GM12891 (cell line): Measurements from ENCODE around the gene ZDHHC14.

ENCODE experiments used
- PAX5 ChIP-seq: IDR thresholded peaks from 2 replicates; pipeline ENCODE4 v1.6.1; 2011; ENCODE audit warnings: low read length, moderate library complexity, mild to moderate bottlenecking; ENCODE audit not compliant: insufficient read depth, severe bottlenecking
- POLR2A ChIP-seq: IDR thresholded peaks from 2 replicates; pipeline ENCODE4 v1.6.1; 2011; ENCODE audit warnings: low read depth, low read length, control low read depth
- POLR2AphosphoS5 ChIP-seq: IDR thresholded peaks from 2 replicates; pipeline ENCODE4 v1.6.1; 2011; ENCODE audit warnings: low read depth, low read length, control low read depth
- POU2F2 ChIP-seq: IDR thresholded peaks from 2 replicates; pipeline ENCODE4 v1.6.1; 2011; ENCODE audit warnings: low read depth, mild to moderate bottlenecking, control low read depth, low read length, moderate library complexity
- SPI1 ChIP-seq: IDR thresholded peaks from 2 replicates; pipeline ENCODE4 v1.6.1; 2011; ENCODE audit warnings: low read depth, low read length, control low read depth
- TAF1 ChIP-seq: IDR thresholded peaks from 2 replicates; pipeline ENCODE4 v1.6.1; 2011; ENCODE audit warnings: low read depth, low read length, control low read depth

DNA sequence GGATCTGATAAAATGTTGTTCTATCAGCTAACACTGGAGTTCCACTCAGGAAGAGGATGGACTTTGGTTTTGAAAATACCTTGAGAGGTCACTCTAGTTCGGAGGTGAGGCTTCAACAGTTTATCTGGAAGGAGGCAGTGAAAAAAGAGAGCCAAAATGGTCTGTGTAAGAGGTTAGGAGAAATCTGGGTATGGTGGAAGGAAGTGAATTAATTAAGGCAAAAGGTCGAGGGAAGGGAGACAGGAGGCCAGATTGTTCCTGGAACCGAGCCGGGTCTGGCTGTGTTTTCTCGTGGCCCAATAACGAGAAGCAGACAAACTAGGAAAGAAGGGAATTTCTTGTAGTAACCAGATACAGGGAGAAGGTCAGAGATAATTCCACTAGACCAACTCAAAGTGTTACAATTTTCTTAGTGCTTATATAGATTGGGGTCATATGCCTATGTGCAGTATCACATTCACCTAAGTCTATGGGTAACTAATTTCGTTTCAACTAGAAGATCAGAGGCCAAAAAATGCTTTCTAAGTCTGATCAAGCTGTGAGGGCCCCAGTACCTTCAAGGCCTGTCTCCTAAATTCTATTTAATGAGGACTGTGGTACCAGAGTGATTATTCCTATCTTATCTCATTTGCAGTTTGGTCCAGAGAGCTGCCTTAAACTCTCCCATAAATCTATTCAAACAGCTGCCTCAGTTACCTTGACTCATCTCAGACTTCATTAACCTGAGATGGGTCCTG, 346.1 kb downstream of the ZDHHC14 start:
- no peak for TF ChIP-seq POLR2AphosphoS5
- TF ChIP-seq POLR2A: no peak
- no peak for TF ChIP-seq TAF1
- TF ChIP-seq PAX5: no peak
- TF ChIP-seq POU2F2: no peak
- TF ChIP-seq SPI1: no peak
